AG09309 (cell line): Measurements from ENCODE around the gene CNTNAP2.
"Not testable (repeated sequence)": the region's sequence is repeated elsewhere in the genome, so short reads cannot be mapped to it uniquely, and the experiment has no call there.

Experiments
- DNase-seq: peaks from one replicate; pipeline ENCODE4 v3.0.0-alpha.2; 2010; ENCODE audit warnings: low read depth
- H3K4me3 ChIP-seq: 2 replicates; pipeline ENCODE4 v1.5.1; 2011; ENCODE audit warnings: mild to moderate bottlenecking, low read depth, low read length, moderate library complexity; ENCODE audit not compliant: control insufficient read depth
- CTCF ChIP-seq: IDR thresholded peaks from 2 replicates; pipeline ENCODE4 v1.5.1; 2011; ENCODE audit warnings: mild to moderate bottlenecking, low read depth, low read length, inconsistent platforms; ENCODE audit not compliant: insufficient read depth, control insufficient read depth; ENCODE audit errors: missing control alignments

The CNTNAP2 gene

DNA sequence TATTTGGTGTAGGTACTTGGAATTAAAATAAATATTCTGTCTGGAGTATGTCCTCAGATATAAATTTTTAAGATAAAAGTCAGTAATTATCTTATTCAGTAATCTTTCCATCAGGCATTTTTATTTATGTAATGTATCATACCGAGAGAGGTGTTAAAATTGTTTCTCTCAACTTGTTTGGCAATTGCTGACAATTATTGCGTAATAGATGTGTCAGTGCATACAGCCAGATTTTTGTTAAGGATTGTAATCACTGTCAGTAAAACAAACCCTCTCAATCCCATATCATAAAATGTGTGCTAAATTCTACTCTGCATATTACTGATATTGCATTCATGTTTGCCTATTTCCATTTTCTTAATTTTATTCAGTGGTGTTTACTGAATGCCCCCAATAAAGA lies 69.2 kb downstream of the CNTNAP2 start:
- no peak overlapping the region for H3K4me3 ChIP-seq
- DNase-seq, result no peak
- TF ChIP-seq CTCF, result no peak

DNA sequence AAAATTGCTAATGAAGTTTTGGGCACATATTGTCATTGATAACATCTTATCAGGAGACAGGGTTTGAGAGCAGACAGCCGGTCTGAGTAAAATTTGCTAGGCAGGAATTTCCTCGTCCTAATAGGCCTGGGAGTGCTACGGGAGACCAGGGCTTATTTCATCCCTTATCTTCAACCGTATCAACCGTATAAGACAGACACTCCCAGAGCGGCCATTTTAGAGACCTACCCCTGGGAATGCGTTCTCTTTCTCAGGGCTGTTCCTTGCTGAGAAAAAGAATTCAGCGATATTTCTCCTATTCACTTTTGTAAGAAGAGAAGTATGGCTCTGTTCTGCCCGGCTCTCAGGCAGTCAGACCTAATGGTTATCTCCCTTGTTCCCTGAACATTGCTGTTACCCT lies 74.8 kb downstream of the CNTNAP2 start:
- not testable (repeated sequence) for H3K4me3 ChIP-seq, DNase-seq

- TF ChIP-seq CTCF, result no peak
- no peak for DNase-seq
- H3K4me3 ChIP-seq, result no peak overlapping the region
Measured at GRCh38 chr7:146201945-146202344, 85.3 kb downstream of the CNTNAP2 start.

DNA sequence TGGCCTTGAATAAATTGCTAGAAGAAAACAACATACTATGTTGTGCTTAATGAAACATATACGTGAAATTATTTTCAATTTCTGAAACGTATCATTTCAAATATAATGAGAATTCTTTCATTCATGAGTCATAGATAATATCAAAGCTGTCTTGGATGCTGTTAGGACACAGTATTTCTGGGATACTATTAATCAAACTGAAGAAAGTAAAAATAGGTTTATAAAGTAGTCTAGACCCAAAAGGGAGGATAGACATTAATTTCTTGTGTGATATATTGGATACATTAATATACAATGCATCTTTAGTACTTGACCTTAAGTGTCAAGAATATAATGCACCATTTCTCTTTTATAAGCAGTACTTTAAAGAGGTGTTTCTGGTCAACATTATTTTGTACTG lies 89.7 kb downstream of the CNTNAP2 start:
- no peak for TF ChIP-seq CTCF
- no peak for DNase-seq
- H3K4me3 ChIP-seq, result no peak overlapping the region

DNA sequence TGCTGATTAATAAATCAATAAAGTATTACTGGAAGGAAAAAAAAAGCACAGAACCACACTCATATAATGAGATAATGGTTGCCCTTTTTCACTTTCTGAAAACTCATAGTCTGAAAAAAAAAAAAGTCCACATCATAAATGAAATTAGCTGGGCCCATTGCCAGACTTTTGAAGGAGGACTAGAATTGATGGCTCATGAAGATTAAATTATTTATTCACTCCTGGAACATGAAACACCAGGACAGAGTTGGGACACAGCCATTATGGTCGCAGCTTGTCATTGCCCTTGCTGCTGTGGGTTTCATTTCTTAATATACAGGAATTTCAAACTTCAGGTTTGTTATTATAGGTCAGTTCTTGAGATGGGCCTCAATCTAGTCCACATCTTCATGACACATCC lies 91.9 kb downstream of the CNTNAP2 start:
- no peak overlapping the region for H3K4me3 ChIP-seq
- no peak for DNase-seq
- TF ChIP-seq CTCF, result no peak

DNA sequence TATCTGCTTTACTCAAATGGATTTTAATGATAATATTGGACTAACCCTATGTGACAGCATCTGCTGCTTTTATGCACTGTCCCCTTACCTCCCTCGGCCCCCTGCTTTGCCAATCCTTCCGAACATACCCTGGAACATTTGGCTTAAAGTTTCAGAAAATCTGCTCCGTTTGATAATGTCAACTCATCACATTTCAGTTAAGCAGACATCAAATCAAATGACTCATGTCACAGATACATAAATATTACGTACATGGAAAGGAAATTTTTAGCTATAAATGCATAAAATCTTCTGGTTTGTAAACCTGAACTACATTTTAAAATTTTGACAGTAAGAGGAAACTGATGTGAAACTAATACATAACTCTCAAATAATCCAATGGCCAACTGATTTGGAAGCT lies 98.2 kb downstream of the CNTNAP2 start:
- DNase-seq, result no peak
- no peak overlapping the region for H3K4me3 ChIP-seq
- TF ChIP-seq CTCF, result no peak

GRCh38 chr7:146216396-146217041 lies 99.9 kb downstream of the CNTNAP2 start:
- no peak overlapping the region for H3K4me3 ChIP-seq
- TF ChIP-seq CTCF, result no peak
- no peak for DNase-seq
